H1 (cell line): ENCODE data around the gene P3H1. TPM values are rescaled to one million over a fixed set of nuclear protein-coding genes. Genes with fewer than 3 reads are reported as not detected.
A peak's percentile ranks its signal among the peaks of the same experiment; 100 is the strongest.

ENCODE experiments used
- CTCF ChIA-PET: fragments of 300-600 bp; sonication (Branson Sonifier 250); formaldehyde crosslinking; loops from one replicate; lab custom pipeline; 2021; ENCODE audit not compliant: partially characterized antibody; lab: Charles Lee
- POLR2A ChIA-PET: fragments of 300-600 bp; sonication (Branson Sonifier 250); formaldehyde crosslinking; loops from one replicate; lab custom pipeline; 2021; ENCODE audit warnings: inconsistent platforms; ENCODE audit not compliant: partially characterized antibody; lab: Charles Lee
- DNase-seq, 2 experiments: peaks; one replicate each; pipeline versions ENCODE4 v3.0.0 to v3.0.0-alpha.2; 2010 to 2022; ENCODE audit warnings: low spot score in 2 of 2, low read depth in 1 of 2, mixed read lengths in 1 of 2
- FAIRE-seq: peaks from 2 replicates; lab custom pipeline; 2011; peaks lifted over from hg19 to GRCh38; lab: Jason Lieb, UNC
- H2AFZ ChIP-seq: 2 replicates; pipeline ENCODE4 v1.8.1; 2012; ENCODE audit warnings: low read length, inconsistent platforms
- H2AK5ac ChIP-seq: 2 replicates; pipeline ENCODE4 v1.6.1; 2013; ENCODE audit warnings: low read depth, low read length
- H2BK120ac ChIP-seq: replicated peaks from 2 replicates; pipeline ENCODE3; 2013; ENCODE audit warnings: low read depth, low read length, inconsistent platforms
- H2BK12ac ChIP-seq: 2 replicates; pipeline ENCODE4 v1.6.1; 2013; ENCODE audit warnings: low read depth, low read length
- H2BK15ac ChIP-seq: 2 replicates; pipeline ENCODE4 v1.6.1; 2013; ENCODE audit warnings: low read length
- H2BK20ac ChIP-seq: 2 replicates; pipeline ENCODE4 v1.6.1; 2013; ENCODE audit warnings: low read length
- H2BK5ac ChIP-seq: 2 replicates; pipeline ENCODE4 v1.6.1; 2013; ENCODE audit warnings: low read depth, low read length
- H3K14ac ChIP-seq: 2 replicates; pipeline ENCODE4 v1.6.1; 2013; ENCODE audit warnings: inconsistent platforms; ENCODE audit not compliant: insufficient read length
- H3K18ac ChIP-seq: 2 replicates; pipeline ENCODE4 v1.6.1; 2013; ENCODE audit warnings: low read length; ENCODE audit errors: extremely low read depth
- H3K23ac ChIP-seq: 2 replicates; pipeline ENCODE4 v1.6.1; 2013; ENCODE audit warnings: inconsistent platforms; ENCODE audit not compliant: insufficient read length
- H3K23me2 ChIP-seq: 2 replicates; pipeline ENCODE4 v1.6.1; 2013; ENCODE audit warnings: low read depth, low read length
- H3K27ac ChIP-seq: 2 replicates; pipeline ENCODE4 v1.6.1; 2011; ENCODE audit warnings: low read depth, low read length, inconsistent platforms
- H3K27me3 ChIP-seq, 4 experiments: replicated peaks in 1 of 4; 1 replicate in 1 of 4; 2 replicates in 3 of 4; pipeline versions ENCODE4 v1.6.1 to v1.8.1; 2011 to 2013; ENCODE audit warnings: low read length in 3 of 4, mild to moderate bottlenecking in 3 of 4, inconsistent platforms in 2 of 4, mixed read lengths in 2 of 4, moderate library complexity in 1 of 4; ENCODE audit not compliant: control insufficient read depth in 3 of 4, insufficient read depth in 3 of 4; ENCODE audit errors: extremely low read depth in 1 of 4
- H3K36me3 ChIP-seq, 4 experiments: 2 replicates each; pipeline versions ENCODE4 v1.6.1 to v1.8.1; 2011 to 2013; ENCODE audit warnings: mild to moderate bottlenecking in 4 of 4, low read length in 3 of 4, moderate library complexity in 2 of 4, control low read depth in 1 of 4, inconsistent platforms in 1 of 4; ENCODE audit not compliant: insufficient read depth in 4 of 4, control insufficient read depth in 2 of 4
- H3K4ac ChIP-seq: replicated peaks from 2 replicates; pipeline ENCODE3; 2013; ENCODE audit warnings: low read length, low read depth, mixed read lengths, inconsistent platforms; ENCODE audit not compliant: insufficient read length
- H3K4me1 ChIP-seq, 4 experiments: replicated peaks in 1 of 4; 1 replicate in 1 of 4; 2 replicates in 3 of 4; pipeline versions ENCODE4 v1.6.1 to v1.8.1; 2011 to 2013; ENCODE audit warnings: low read length in 3 of 4, inconsistent platforms in 2 of 4, mixed read lengths in 1 of 4; ENCODE audit not compliant: insufficient read depth in 4 of 4, control insufficient read depth in 3 of 4
- H3K4me2 ChIP-seq, 2 experiments: 2 replicates each; pipeline versions ENCODE4 v1.6.1 to v1.8.1; 2011 to 2013; ENCODE audit warnings: low read depth in 2 of 2, low read length in 2 of 2, control low read depth in 1 of 2, inconsistent platforms in 1 of 2, mild to moderate bottlenecking in 1 of 2; ENCODE audit not compliant: insufficient read depth in 1 of 2
- H3K4me3 ChIP-seq, 4 experiments: fragments of 200-600, 300-600 bp in 1 of 4; sonication (generic), shearing (Covaris generic), sonication (Bioruptor Twin) in 1 of 4; 2 replicates each; pipeline versions ENCODE4 v1.5.1 to v1.8.1; 2011 to 2016; ENCODE audit warnings: low read length in 4 of 4, low read depth in 3 of 4, control low read depth in 2 of 4, inconsistent platforms in 2 of 4, mild to moderate bottlenecking in 2 of 4, mixed read lengths in 1 of 4, moderate library complexity in 1 of 4; ENCODE audit not compliant: insufficient read depth in 2 of 4; ENCODE audit errors: extremely low read depth in 1 of 4
- H3K56ac ChIP-seq: replicated peaks from 2 replicates; pipeline ENCODE3; 2013; ENCODE audit warnings: low read depth, mild to moderate bottlenecking, mixed read lengths, low read length, inconsistent platforms; ENCODE audit not compliant: insufficient read length
- H3K79me1 ChIP-seq: 2 replicates; pipeline ENCODE4 v1.6.1; 2013; ENCODE audit warnings: low read depth, low read length, control low read depth
- H3K79me2 ChIP-seq, 2 experiments: 2 replicates each; pipeline versions ENCODE4 v1.6.1 to v1.8.1; 2012 to 2013; ENCODE audit warnings: low read length in 2 of 2, mild to moderate bottlenecking in 2 of 2, inconsistent platforms in 1 of 2; ENCODE audit not compliant: insufficient read depth in 2 of 2, control insufficient read depth in 1 of 2
- H3K9ac ChIP-seq, 4 experiments: replicated peaks in 1 of 4; 1 replicate in 1 of 4; 2 replicates in 3 of 4; pipeline versions ENCODE4 v1.6.1 to v1.8.1; 2011 to 2013; ENCODE audit warnings: low read depth in 3 of 4, low read length in 3 of 4, control low read depth in 2 of 4, mild to moderate bottlenecking in 2 of 4, moderate library complexity in 2 of 4, inconsistent platforms in 1 of 4; ENCODE audit errors: extremely low read depth in 1 of 4
- H3K9me3 ChIP-seq, 2 experiments: 2 replicates each; pipeline versions ENCODE4 v1.6.1 to v1.8.1; 2012 to 2013; ENCODE audit warnings: mild to moderate bottlenecking in 2 of 2, moderate library complexity in 2 of 2, control low read depth in 1 of 2, inconsistent platforms in 1 of 2, low read depth in 1 of 2, low read length in 1 of 2, mixed read lengths in 1 of 2; ENCODE audit not compliant: insufficient read depth in 2 of 2
- H4K20me1 ChIP-seq, 2 experiments: replicated peaks in 1 of 2; 2 replicates each; pipeline versions ENCODE3 to v1.8.1; 2011 to 2013; ENCODE audit warnings: inconsistent platforms in 2 of 2, low read length in 2 of 2, mild to moderate bottlenecking in 1 of 2; ENCODE audit not compliant: insufficient read depth in 2 of 2, control insufficient read depth in 1 of 2
- H4K5ac ChIP-seq: 2 replicates; pipeline ENCODE4 v1.6.1; 2013; ENCODE audit warnings: low read length, low read depth, mixed read lengths, inconsistent platforms; ENCODE audit not compliant: insufficient read length
- H4K8ac ChIP-seq: 2 replicates; pipeline ENCODE4 v1.8.0; 2013; ENCODE audit warnings: mild to moderate bottlenecking, moderate library complexity, low read length, inconsistent platforms; ENCODE audit not compliant: insufficient read depth; ENCODE audit errors: extremely low read depth
- H4K91ac ChIP-seq: replicated peaks from 2 replicates; pipeline ENCODE3; 2013; ENCODE audit warnings: low read length, mixed read lengths, inconsistent platforms; ENCODE audit not compliant: insufficient read length
- CHD2 ChIP-seq: IDR thresholded peaks from 2 replicates; pipeline ENCODE4 v1.6.1; 2012; ENCODE audit warnings: low read length, improper control_type of control experiment
- CTBP2 ChIP-seq: IDR thresholded peaks from 2 replicates; pipeline ENCODE4 v1.7.0; 2011; ENCODE audit warnings: borderline replicate concordance, mild to moderate bottlenecking, moderate library complexity, mixed read lengths, low read length; ENCODE audit not compliant: insufficient read depth, insufficient read length
- FOSL1 ChIP-seq: IDR thresholded peaks from 2 replicates; pipeline ENCODE4 v1.6.1; 2011; ENCODE audit warnings: mild to moderate bottlenecking, low read depth, low read length, moderate library complexity; ENCODE audit not compliant: insufficient read depth
- GTF2F1 ChIP-seq: IDR thresholded peaks from 2 replicates; pipeline ENCODE4 v1.6.1; 2012; ENCODE audit warnings: low read depth, low read length, improper control_type of control experiment, borderline replicate concordance
- PHF8 ChIP-seq: fragments of 200-600 bp; sonication (generic); conservative IDR thresholded peaks from 2 replicates; pipeline ENCODE4 v1.7.1; 2012; ENCODE audit warnings: low read depth, mild to moderate bottlenecking, inconsistent platforms, low read length, moderate library complexity
- POLR2AphosphoS5 ChIP-seq: IDR thresholded peaks from 2 replicates; pipeline ENCODE4 v1.6.1; 2011; ENCODE audit warnings: low read depth, low read length
- SP1 ChIP-seq: IDR thresholded peaks from 2 replicates; pipeline ENCODE4 v1.6.1; 2011; ENCODE audit warnings: low read depth, low read length
- TCF12 ChIP-seq: IDR thresholded peaks from 2 replicates; pipeline ENCODE4 v1.6.1; 2011; ENCODE audit warnings: low read depth, mild to moderate bottlenecking, low read length
- ZNF274 ChIP-seq: IDR thresholded peaks from 2 replicates; pipeline ENCODE4 v1.7.0; 2012; ENCODE audit warnings: low read length, borderline replicate concordance; ENCODE audit errors: extremely low read depth
- WGBS, 2 experiments: shearing (Covaris generic) in 1 of 2; methylation state at CpG; one replicate each; pipeline versions ENCODE4 v1.1.6 to v1.1.7; 2013 to 2015; ENCODE audit warnings: low lambda C conversion rate in 2 of 2, mixed read lengths in 2 of 2, inconsistent platforms in 1 of 2, low coverage in 1 of 2, missing lambda C conversion rate in 1 of 2; ENCODE audit not compliant: insufficient replicate concordance in 2 of 2, insufficient coverage in 1 of 2, insufficient read length in 1 of 2; ENCODE audit errors: extremely low coverage in 1 of 2, missing lambda C conversion rate in 1 of 2; 5-methylcytosine and 5-hydroxymethylcytosine counted together
- polyA plus RNA-seq, 7 experiments: library from polyadenylated mRNA; depleted of rRNA in 3 of 7; stranded (reverse) in 5 of 7; unstranded in 2 of 7; fragments of >200 nt in 5 of 7; fragments of 200-250 nt in 2 of 7; gene quantifications; 1 replicate in 5 of 7; 2 replicates in 1 of 7; 4 replicates in 1 of 7; pipeline versions ENCODE4 v1.2.1 to v1.2.3, GENCODE V29; 2011 to 2013; ENCODE audit warnings: missing spikeins in 2 of 7, mixed read lengths in 2 of 7
- total RNA-seq: library from RNA; stranded (reverse); fragmentation: NEBNext Ultra II Directional; extraction: Animal tissue kit (Norgen Biotek cat#: 25700); gene quantifications from 2 replicates; pipeline ENCODE4 v1.2.1, GENCODE V29; 2021

The P3H1 gene
- total and polyA plus RNA-seq, 2 of the 8 experiments (the other 6 are each of a cell fraction or from before 2014, with no cell fraction given) = 58.4 to 87.5 TPM

DNA sequence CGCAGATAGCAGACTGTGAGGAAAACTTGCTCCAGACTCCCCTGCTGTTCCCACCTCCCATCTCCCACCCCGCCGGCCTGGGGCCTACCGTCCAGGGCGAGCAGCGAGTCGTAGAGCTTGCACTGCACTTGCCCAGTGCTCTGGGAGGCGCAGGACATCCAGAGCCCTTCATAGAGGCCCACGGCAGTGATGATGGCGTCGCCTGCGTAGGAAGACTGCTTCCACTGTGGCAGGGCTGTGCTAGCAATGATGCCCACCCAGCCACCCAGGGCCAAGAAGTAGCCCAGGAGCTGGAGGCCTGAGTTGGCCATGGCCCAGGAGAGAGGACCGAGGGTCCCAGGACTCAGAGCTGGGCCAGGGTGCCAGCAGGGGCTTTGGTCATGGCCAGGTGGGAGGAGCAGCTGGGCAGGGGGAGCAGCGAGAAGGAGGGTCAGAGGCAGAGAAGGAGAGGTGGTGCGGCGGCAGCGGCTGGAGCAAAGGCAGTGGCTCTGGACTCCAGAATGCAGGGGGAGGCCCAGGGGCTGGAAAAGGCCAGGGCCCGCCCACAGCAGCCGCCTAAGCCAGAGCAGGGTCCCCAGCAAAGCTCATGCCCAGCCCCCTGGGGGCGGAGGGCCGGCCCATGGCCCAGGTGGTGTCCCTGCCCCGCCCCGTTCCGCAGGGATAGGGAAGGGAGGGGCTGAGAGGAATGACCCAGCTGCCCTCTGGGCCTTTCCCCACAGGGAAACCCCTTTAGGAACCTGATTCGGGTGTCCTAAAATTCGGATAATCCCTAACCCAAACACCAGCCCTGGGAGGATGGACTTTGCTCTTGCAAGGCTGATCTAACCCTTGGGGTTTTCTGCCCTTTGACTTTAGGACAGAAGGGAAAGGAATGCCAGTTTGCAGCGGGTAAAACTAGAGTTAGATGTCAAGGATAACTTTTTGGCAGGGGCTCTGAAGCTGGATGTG lies 26.8 kb downstream of the P3H1 start, which contains the start of gene CLDN19:
TSS of gene CLDN19 (minus strand) at position 484 of the 948 bp plus-strand sequence. CDS start at position 311, 173 bp downstream.
- peak within 1 kb of the TSS; percentile 93 for H4K91ac ChIP-seq
- peak within 1 kb of the TSS; percentile 78; the same call in 1 of the 2 replicates for H2BK5ac ChIP-seq
- H3K9me3 ChIP-seq = no peaks in the 10 kb centered on the region
- peak within 1 kb of the TSS; percentile 71 for H2AFZ ChIP-seq
- POLR2A ChIA-PET = interaction anchor here (0.6 to 3.9 kb wide), 10 partner anchors 9 to 404 kb away, joined by 3 to 32 read pairs (median 4); partner anchors contain the start of genes C1orf50, P3H1 and YBX1
- CTCF ChIA-PET = interaction anchor here (0.7 to 9.8 kb wide), 9 partner anchors 10 to 567 kb away, joined by 3 to 77 read pairs (median 3); partner anchors contain the start of genes C1orf50 and P3H1
- peak within 1 kb of the TSS; percentile 59 for H2BK120ac ChIP-seq
- H3K79me2 ChIP-seq = no peaks in the 10 kb centered on the region
- peak within 1 kb of the TSS; percentile 90; the same call in 1 of the 2 replicates for H2AK5ac ChIP-seq
- H3K4me1 ChIP-seq = peaks cover 0 to 38% (median 28%) of the 10 kb centered on the region in 4 experiments; a peak in 6 of 7 replicates
- no peak within 1 kb of the TSS for H3K23ac ChIP-seq
- no peak within 1 kb of the TSS for H3K27ac ChIP-seq
- H3K4me2 ChIP-seq = peak within 1 kb of the TSS; percentile 77 to 85
- peak within 1 kb of the TSS; percentile 9 to 55 (median 16); a peak in 6 of 8 replicates for H3K4me3 ChIP-seq
- no peaks in the 10 kb centered on the region for H3K27me3 ChIP-seq
- H3K56ac ChIP-seq = peak within 1 kb of the TSS; percentile 60
- H4K20me1 ChIP-seq = peaks cover 0 to 4% of the 10 kb centered on the region in 2 experiments
- peak within 1 kb of the TSS; percentile 48 for H4K8ac ChIP-seq
- peak within 1 kb of the TSS; percentile 72; the same call in 1 of the 2 replicates for H2BK12ac ChIP-seq
- H2BK20ac ChIP-seq = peak within 1 kb of the TSS; percentile 95; the same call in 1 of the 2 replicates
- no peak within 1 kb of the TSS for H3K14ac ChIP-seq
- peak within 1 kb of the TSS; percentile 100 for H2BK15ac ChIP-seq
- no peaks in the 10 kb centered on the region for H3K36me3 ChIP-seq
- peak within 1 kb of the TSS; percentile 64 for H4K5ac ChIP-seq
- 41% methylated on average over 27 of the region's 27 CpGs; no CpG with 5 or more reads in 1 of the 2 experiments for WGBS, 2 experiments
- H3K4ac ChIP-seq = peak within 1 kb of the TSS; percentile 90
- H3K9ac ChIP-seq = peak within 1 kb of the TSS in 2 of 4 experiments; percentile 5 to 32; a peak in 2 of 7 replicates
- peaks cover 5% of the 10 kb centered on the region; the same call in 1 of the 2 replicates for H3K23me2 ChIP-seq
- H3K18ac ChIP-seq = peak within 1 kb of the TSS; percentile 88
- H3K79me1 ChIP-seq = peaks cover 3% of the 10 kb centered on the region; the same call in 1 of the 2 replicates
- peak; percentile 82 for FAIRE-seq
- peak; percentile 73 to 93 for DNase-seq
- TF ChIP-seq CHD2 (no peak), SP1 (peak; percentile 53), CTBP2 (peak; percentile 59), GTF2F1 (no peak), ZNF274 (no peak), POLR2AphosphoS5 (no peak; the same call in 1 of the 2 replicates), PHF8 (0 out of 2 replicates have a peak, but pooled peaks have one; percentile 28), TCF12 (peak; percentile 84; the same call in 1 of the 2 replicates), FOSL1 (no peak)
